HL-60/S4 (cell line): ENCODE measurements around the gene FRY.

Experiments used
- in situ Hi-C: fragments of 300-500 bp; cut with MboI; formaldehyde crosslinking; loops from 2 replicates; pipeline ENCODE4 v1.14.3; 2022; ENCODE audit warnings: low sequenced_read_pairs

FRY gene

DNA sequence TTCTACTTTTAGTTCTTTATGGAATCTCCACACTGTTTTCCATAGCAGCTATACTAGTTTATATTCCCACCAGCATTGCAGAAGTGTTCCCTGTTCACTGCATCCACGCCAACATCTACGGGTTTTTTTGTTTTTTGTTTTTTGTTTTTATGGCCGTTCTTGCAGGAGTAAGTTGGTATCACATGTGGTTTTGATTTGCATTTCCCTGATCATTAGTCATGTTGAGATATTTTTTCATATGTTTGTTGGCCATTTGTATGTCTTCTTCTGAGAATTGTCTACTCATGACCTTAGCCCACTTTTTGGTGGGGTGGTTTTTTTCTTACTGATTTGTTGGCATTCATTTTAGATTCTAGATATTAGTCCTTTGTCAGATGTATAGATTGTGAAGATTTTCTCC is 89.7 kb downstream of the FRY start:
- in situ Hi-C loops: no loop called here

DNA sequence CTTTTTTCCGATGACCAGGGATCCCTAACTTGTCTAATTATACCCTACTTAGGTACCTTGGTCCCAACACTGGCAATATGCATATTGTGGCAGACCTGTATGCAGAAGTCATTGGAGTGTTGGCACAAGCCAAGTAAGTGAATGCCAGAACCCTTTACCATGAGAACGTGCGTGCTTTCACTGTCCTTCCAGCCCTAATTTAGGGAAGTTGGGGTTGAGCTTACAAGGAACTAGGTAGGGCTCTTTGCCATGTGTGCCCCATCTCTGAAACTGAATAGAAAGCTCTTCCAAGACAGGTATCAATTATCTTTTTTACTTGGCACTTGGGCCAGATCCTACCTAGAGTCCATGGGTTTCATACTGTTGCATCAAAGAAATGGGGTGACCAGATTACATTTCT is 93.2 kb downstream of the FRY start:
- in situ Hi-C loops: no loop called here

DNA sequence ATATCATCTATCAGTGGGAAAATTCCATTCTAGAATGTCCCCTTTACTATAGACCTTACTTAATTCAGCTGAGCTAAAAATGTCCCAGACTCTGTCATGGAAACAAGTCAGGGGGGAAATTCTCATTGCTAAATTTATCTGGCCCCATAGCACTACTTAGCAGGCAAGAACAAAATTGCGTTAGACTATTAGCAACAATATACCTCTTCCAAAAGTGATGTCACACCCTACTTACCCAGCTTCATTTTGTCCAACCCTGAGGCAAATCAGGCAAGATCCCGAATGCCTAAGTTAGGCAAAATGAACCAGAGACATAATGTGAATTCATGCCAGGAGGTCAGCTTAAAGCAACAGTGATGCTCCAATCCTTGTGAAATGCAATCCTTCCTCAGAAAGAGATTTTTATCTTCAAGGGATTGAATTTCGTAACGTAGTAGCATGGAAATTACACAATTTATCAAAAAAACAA is 93.7 kb downstream of the FRY start:
- in situ Hi-C loops: no loop called here

DNA sequence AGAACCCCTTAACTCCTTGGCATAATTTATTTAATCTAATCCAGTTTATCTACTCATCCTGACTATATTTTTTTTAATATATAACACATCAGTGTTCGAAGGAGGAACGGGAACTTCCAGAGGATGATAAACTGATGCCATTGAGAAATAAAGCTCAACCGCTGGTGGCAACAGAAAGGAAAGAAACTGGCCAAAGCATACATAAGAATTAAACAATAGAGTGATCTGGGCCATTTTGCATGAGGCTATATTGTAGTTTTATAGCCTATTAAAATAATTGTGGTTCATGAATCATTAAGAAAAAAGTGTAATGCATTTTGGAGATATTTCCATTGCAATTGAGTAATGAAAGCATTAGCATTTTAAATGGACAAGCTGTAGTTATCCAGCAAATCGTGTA is 94.2 kb downstream of the FRY start:
- in situ Hi-C loops: no loop called here

DNA sequence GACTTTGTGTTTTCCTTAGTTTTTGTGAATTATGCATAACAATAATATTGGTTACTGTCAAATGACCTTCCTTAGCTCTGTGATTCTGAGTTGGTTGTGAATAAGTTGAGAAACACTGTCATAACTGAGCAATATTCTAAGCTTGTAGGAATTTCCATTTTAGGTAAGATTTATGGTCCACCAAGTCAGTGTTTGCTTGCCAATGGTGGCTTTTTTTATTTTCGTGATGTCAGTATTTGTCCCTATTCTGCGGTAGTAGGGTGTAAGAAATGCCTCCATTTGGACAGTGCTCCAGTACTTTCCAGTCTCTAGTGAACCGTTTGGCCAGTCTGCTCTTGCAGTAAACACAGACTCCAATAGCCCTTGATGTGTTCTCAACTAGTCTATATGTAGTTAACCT is 94.7 kb downstream of the FRY start:
- in situ Hi-C loops: no loop called here

DNA sequence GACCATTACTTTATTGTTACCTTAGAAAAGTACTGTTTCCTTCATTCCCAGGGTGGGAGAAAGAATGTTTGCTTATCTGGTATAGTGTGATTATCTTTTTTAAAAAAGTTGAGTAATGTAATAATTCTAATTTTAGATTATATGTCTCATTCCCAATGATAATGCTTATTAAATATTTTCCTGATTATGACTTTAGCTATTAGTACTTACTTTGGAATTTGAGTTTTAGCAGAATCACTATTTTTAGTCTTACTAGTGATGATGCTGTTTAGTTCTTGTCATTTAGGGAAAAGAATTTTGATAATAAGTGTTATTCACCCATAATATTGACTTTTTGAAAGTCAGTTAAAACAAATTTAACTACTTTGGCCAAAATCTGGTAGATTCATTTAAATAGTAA is 95.2 kb downstream of the FRY start:
- in situ Hi-C loops: no loop called here

DNA sequence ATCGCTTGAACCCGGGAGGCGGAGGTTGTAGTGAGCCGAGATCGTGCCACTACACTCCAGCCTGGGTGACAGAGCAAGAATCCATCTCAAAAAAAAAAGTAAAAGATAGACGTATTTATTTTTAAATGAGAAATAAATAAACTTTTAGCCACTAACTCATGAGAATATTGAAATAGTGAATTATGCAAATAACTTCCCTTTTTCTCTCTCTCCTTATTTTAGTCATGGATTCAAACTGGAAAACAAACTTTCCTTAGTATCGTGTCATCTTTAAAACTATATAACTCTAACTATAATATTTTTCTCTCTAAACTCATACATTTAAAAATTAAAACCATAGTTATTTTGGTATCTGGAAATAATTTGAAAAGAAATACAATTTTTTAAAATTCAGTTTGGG is 96.1 kb downstream of the FRY start:
- in situ Hi-C loops: no loop called here

DNA sequence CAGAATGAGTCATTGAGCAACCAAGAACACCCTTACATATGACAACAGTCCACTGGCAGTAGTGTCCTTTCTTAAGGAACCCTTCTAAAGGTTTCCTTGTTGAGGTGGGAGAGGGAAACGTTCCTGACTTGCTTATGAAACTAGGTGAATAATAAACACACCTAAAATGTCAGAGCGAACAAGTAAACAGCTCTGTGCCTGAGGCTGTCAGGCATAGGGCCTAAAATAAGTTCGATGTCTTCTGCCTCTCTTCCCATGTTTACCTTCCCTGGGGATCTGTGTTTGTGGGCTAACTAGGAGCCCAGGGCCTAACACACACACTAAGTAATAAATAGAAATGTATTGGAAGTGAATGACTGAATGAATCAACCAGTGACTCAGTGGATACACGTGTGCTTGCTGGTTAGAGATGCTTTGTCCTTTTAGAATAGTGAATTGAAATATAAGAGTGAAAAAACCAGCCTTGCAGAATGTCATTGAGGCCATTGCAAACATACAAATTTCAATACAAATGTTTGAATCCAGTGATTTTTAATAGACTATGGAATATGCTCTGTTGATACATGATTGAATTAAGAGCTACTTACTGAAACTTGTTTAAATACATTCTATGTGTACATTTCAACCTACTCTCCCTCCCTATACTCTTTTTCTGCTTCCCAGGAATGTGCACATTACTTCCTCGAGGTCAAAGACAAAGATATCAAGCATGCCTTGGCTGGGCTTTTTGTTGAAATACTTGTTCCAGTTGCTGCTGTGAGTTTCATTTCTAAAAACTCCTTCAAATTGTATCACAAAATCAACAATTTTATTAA is 102.9 kb downstream of the FRY start:
- in situ Hi-C loops: no loop called here

DNA sequence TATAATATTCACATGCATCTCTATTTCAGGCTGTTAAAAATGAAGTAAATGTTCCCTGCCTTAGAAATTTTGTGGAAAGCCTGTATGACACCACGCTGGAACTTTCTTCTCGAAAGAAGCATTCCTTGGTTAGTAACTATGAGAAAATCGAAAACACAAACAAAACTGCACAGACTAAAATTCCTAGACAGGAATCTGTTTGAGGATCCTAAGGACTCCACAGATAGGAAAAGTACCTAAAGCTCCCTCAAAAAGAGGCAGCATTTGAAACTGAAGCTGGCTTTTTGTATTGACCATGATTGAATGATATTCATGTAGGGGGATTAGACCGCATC is 103.4 kb downstream of the FRY start:
- in situ Hi-C loops: no loop called here

DNA sequence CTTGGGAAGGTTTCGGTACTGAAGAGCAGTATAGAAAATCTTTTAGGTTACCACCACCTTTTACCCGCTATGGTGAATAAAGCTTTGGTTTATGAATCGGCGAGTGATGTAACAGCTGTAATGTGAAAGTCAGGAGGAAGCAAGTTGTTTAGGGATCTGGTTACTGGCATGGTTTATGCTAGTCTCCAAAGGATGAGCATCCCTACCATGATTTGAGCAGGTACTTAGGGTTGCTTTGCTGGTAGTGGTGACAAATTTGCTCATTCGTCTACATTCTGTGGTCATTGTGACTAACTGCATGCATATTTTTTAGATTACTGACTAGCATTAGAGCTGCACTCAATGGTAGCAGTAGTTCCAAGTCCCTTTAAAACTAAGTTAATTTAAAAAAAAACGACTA is 104.1 kb downstream of the FRY start:
- in situ Hi-C loops: no loop called here

DNA sequence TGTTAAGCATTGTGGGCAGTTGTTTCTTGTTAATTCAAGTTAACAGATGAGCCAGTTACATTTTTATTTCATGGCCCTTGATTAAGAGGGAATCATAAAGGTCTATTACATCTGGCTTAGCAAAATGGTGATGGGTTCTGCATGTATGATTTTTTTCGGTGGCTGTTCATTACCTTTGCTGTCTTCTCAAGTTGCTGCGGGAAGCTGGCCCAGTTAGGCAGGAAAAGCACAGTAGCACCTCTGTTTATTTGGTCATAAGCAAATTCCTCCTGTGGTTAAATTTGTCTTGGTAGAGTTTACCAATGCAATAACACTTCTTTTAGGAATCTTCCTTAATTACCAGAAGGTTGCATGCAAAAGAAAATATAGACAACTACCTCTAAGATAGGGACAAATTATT is 104.5 kb downstream of the FRY start:
- in situ Hi-C loops: no loop called here

DNA sequence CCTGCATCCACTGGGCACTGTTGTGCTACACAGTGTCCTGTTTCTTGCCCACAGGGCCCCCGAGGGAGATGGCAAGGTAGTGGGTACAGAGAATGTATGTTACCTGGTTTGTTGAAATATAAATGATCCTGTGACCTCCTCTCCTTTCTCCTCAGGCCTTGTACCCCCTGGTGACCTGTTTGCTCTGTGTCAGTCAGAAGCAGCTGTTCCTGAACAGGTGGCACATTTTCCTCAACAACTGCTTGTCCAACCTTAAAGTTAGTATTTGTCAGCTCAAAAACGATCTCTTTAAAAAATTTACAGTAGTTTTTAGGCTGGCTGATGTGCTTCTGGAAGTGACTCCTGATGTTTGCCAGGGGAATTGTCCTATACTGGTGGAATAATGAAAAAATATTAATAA is 105.1 kb downstream of the FRY start:
- in situ Hi-C loops: no loop called here

DNA sequence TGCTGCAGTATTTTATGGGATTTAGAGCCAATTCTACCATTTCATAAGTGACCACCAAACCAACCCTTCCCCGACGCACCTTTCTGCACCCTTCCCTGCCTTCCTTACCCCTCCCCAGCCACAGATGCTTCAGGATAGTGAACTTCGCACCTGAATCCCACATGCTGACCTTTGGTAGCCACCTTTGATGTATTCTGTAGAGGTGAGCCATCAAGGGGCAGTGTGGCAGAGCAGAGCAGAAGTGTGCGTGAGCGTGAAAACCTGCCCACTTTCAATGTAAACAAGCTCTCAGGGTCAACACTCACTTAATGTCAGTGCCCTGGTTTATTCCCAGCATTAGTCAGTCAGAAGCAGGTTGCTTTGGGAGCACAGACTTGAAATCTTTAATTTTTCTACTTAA is 107.7 kb downstream of the FRY start:
- in situ Hi-C loops: no loop called here

DNA sequence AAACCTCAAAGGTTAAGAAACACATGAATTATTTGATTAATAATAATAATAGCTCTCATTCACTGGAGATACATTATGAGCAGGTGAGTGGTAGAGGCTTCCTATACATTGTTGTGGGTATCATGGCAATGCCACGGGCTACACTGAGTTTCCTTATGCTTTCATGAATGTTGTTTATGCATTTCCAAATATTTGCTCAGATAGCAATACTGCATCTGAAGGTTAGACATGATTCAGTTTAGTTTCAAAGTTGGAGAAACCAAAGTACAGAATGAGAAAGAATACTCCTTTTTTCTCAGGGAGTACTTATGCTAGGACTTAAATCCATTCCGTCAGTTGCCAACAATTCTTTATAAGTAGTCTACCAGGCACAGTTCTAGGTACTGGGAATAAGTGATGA is 108.5 kb downstream of the FRY start:
- in situ Hi-C loops: no loop called here

DNA sequence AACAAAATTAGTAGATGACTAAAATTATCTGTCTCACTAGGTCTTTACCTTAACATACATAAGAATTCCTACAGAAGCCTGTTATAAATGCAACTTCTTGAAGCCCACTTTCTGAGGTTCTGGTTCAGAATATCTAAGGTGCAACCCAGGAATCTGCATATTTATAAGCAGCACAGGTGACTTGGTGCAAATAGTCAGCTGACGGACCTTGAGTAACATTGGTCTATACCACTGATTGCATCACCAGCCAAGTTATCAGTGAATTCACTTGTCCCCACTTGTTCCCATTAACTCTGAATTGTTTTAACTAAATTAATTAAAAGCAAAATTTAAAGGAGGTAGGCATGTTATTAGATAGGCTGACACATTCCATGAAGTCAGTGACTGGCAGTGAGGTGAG is 109.9 kb downstream of the FRY start:
- in situ Hi-C loops: no loop called here

DNA sequence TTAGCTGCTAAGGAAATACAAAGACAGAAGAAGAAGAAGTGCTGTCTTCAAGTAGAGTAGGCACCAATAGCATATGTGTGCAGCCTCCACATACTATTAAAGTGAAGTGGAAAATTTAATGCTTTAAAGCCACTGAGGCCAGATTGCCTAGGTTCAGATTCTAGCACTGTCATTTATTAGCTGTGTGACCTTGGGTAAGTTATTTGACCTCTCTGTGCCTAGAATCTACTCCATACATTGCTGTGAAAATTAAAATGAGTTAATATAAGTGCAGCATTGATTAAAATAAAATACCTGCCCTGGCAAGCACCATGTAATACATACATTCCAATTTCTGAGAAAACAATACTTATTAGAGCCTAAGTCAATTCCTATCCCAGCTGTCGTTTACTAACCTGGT is 110.5 kb downstream of the FRY start:
- in situ Hi-C loops: no loop called here

DNA sequence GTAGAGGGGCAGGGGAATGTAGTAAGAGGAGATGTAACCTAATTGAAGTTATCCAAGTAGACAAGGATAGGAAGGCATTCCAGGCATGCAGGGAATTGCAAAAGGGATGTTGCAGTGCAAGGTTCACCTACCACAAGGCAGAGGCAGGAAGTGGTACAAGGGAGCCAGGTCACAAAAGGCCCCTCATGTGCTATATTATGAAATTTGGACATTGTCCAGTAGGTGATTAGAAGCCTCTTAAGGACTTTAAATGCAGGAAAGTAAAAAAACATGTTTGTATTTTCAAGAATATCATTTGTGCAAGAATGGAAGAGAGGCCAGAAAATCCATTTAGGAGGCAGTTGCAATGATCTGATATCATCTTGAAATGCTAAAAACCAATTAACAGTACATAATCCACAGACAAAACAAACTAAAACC is 111.4 kb downstream of the FRY start:
- in situ Hi-C loops: no loop called here

DNA sequence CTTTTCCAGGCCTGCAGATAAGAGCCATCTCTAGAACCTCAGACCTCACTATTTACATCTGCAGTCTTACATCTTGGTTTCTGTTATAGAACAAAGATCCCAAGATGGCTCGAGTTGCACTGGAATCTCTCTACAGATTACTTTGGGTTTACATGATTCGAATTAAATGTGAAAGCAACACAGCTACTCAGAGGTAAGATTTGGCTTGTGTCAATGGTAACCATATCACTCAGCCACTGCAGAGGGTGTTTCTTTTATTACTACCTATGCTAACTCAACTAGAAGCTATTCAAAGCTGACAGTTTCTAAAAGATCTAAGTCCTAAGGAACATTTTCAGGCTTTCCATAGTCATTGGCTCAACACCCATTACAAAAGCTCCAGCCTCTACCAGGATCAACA is 115.6 kb downstream of the FRY start:
- in situ Hi-C loops: no loop called here

DNA sequence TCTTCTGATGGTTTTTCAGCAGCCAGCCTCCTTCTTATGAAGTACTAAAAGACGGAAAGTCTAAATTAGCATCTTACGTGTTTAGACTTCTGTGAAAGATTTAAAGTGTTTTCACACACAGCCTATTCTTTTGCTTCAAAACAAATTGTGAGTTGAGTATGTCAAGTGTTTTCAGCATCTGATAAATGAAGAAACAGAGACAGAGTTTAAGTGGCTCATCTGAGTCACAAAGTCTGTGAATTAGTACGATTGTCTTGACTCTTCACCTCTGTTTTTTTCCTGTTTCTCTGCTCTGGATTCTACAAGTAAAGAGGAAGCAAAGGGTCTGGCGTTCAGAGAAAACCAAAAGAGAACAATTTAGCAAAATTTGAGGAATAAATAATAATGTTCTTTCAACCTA is 116.4 kb downstream of the FRY start:
- in situ Hi-C loops: no loop called here

DNA sequence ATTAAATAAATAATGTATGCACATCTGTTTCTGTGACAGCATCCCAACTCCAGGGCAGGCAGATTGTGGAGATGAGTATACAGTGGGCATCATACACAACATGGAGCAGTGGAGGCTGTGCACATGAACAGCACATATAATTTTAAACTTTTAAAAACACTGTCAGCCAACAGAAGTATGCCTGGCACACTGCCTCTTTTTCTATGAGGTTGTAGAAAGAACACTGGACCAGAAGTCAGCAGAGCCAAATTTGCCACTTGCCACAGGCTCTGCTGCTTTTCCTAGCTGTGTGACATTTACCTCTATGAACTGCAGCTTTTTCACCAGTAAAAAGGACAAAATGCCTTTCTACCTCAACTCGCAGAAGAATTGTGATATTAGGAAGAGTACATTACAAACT is 118.7 kb downstream of the FRY start:
- in situ Hi-C loops: no loop called here

DNA sequence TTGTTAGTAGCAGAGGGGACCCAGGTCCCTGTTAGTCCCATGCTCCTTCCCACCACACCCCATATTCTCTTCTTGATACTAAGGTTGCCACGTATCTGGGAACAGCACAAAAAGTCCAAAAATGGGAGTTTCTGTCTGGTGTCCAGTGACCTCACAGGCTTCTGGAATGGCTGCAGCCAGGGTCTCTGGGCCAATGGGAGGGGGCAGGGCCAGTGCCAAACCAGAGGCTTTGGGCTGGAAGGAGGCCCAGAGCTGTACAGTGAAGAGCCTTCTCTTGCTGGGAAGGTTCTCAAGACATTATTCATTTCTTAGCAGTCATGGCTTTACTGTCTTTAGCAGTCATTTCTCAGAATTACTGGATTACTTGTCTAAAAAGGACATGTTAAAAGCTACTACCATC is 119.2 kb downstream of the FRY start:
- in situ Hi-C loops: no loop called here

DNA sequence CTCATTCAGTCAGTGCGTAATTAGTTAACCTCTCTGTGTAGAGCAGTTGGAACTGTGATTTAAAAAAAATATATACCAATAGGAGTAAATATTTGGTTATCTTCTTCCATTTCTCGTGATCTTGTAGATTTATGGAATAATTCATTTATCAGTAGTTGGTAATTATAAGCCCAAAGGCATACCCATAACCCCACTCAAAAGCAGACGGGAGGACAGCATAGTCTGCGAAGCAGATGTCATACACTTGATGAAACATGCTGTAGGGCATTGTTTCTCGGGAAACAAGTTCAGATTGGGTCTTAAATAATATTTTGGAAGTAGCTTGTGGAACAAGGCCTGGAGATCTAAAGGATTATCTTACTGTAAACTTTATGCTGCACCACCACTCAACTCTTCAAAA is 119.7 kb downstream of the FRY start:
- in situ Hi-C loops: no loop called here

DNA sequence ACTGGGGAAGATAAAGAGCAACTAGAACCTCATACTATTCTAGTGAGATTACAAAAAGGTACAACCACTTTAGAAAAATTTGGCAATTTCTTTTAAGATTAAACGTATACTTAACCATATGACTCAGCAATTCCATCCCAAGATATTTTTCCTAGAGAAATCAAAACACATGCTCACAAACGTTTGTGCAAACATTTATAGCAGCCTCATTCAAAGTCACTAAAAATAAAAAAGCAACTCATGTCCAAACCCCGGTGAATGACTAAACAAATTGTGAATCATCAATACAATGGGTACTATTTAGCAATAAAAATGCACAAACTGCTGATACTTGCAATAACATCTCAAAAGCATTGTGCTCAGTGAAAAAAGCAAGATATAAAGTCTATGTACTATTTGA is 121.5 kb downstream of the FRY start:
- in situ Hi-C loops: no loop called here
